Hypothalamus (tissue), 51 donors: Measurements from ENCODE around the gene LRRC8D.
"Not testable (repeated sequence)": the region's sequence is repeated elsewhere in the genome, so short reads cannot be mapped to it uniquely, and the experiment has no call there.

Source experiments
- DNase-seq, 51 donors: peaks; one replicate each; lab custom pipeline; 2025; lab: John Stamatoyannopoulos, UW

The LRRC8D gene

GRCh38 chr1:89980605-89981004, 159.8 kb downstream of the LRRC8D start:
- no peak for DNase-seq

- DNase-seq, result not testable (repeated sequence)
These were observed 162.0 kb downstream of the LRRC8D start for GRCh38 chr1:89982846-89983245.

GRCh38 chr1:89984564-89985116, 163.8 kb downstream of the LRRC8D start:
- DNase-seq, result not testable (repeated sequence)

- DNase-seq, result peak in 1 of 51 donors; percentile 6
These were observed 165.2 kb downstream of the LRRC8D start for GRCh38 chr1:89986020-89986419.
